Mucosa of rectum (tissue), 2 donors: ENCODE results near the gene CD164L2.

Source experiments
- H3K27ac ChIP-seq, 2 donors: one replicate each; pipeline ENCODE4 v1.7.0; 2013; ENCODE audit warnings: inconsistent platforms in 2 of 2, low read depth in 2 of 2, low read length in 2 of 2
- H3K27me3 ChIP-seq, 2 donors: one replicate each; pipeline ENCODE4 v1.7.0; 2013; ENCODE audit warnings: low read length in 2 of 2; ENCODE audit not compliant: control insufficient read depth in 2 of 2, insufficient read depth in 2 of 2
- H3K36me3 ChIP-seq, 2 donors: one replicate each; pipeline ENCODE4 v1.7.0; 2013; ENCODE audit warnings: low read length in 2 of 2; ENCODE audit not compliant: control insufficient read depth in 2 of 2, insufficient read depth in 2 of 2
- H3K4me1 ChIP-seq, 2 donors: one replicate each; pipeline ENCODE4 v1.7.0; 2013; ENCODE audit warnings: low read length in 2 of 2, mild to moderate bottlenecking in 1 of 2; ENCODE audit not compliant: control insufficient read depth in 2 of 2, insufficient read depth in 2 of 2
- H3K4me3 ChIP-seq, 2 donors: one replicate each; pipeline ENCODE4 v1.7.0; 2013; ENCODE audit warnings: low read length in 2 of 2
- H3K9ac ChIP-seq, 2 donors: one replicate each; pipeline ENCODE4 v1.7.0; 2013; ENCODE audit warnings: low read length in 2 of 2, low read depth in 1 of 2, mild to moderate bottlenecking in 1 of 2
- H3K9me3 ChIP-seq, 2 donors: one replicate each; pipeline ENCODE4 v1.7.0; 2013; ENCODE audit warnings: low read length in 2 of 2; ENCODE audit not compliant: control insufficient read depth in 2 of 2
- donor health status: healthy.
- donor health status: Normal muscosa, but diverticular disease.

CD164L2 gene

GRCh38 chr1:27374362-27375086, 8.6 kb downstream of the CD164L2 start, which contains the start of gene FCN3:
FCN3 (minus strand) TSS chr1:27374824; CDS start chr1:27374818, 6 bp downstream.
- Histone ChIP-seq H3K4me3 (no peak within 1 kb of the TSS), H3K27me3 (no peaks in the 10 kb centered on the region), H3K4me1 (no peaks in the 10 kb centered on the region), H3K9ac (no peak within 1 kb of the TSS), H3K9me3 (no peaks in the 10 kb centered on the region), H3K27ac (no peak within 1 kb of the TSS), H3K36me3 (no peaks in the 10 kb centered on the region)

DNA sequence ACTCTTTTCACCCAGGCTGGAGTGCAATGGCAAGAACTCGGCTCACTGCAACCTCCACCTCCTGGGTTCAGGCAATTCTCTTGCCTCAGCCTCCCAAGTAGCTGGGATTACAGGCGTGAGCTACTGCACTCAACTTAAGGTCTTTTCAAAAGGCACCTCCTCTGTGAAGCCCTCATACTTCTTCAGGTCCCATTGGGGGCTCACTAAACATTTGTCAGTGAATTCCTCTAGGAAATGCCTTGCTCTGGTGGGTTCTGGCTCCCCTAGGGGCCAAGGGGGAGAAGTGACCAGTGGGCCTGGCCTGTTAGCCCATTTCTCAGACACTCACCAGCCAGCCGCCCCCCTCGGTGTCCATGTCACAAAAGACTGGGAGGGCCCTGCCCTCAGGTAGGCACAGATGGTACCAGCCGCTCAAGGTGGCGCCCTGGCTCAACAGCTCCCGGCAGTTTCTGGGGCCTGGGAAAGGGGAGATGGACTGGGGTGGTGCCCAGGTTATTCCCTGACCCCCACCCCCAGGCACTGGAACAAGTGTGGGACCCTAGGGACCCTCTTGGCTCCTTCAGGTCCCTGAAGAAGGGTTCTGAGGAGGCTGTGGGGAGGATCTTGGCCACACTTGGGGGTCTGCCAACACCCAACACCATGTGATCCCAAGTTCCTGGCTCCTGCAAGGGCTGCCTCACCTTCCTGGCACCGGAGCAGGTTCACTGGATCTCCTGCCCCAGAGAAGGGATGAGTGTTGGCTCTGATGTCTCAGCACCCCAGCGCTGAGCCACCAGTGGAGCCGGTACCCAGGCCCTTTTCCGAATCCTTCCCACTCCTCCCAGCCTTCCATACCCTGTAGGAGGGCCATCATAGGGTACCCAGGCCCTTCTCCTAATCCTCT, 10.1 kb downstream of the CD164L2 start:
- Histone ChIP-seq H3K27ac (no peak overlapping the region), H3K4me3 (no peak overlapping the region)

DNA sequence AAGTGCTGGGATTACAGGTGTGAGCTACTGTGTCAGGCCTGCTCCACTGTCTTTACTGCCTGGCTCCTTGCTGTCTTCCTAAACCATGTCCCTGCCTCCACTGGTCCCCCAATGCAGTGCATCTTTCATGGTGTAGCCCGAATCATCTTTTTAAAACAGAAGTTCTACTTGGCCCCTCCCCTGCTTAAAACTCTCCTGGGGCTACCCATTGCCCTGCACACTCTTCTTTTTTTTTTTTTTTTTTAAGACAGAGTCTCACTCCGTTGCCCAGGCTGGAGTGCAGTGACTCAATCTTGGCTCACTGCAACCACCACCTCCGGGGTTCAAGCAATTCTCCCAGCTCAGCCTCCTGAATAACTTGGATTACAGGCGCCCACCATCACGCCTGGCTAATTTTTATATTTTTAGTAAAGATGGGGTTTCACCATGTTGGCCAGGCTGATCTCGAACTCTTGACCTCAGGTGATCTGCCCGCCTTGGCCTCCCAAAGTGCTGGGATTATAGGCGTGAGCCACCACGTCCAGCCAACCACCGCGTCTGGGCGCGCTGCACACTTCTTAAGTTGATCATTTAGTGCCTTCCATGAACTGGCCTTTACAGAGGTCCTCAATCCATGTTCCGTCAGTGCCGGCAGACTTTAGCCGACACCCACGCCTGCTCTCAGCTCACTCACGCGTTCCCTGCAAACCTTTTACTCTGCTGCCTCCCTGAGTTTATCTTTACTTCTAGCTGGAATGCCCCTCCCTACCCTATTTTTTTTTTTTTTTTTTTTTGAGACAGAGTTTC, 10.9 kb downstream of the CD164L2 start:
- Histone ChIP-seq H3K4me1 (peaks cover 4 to 5% of the 10 kb centered on the region in 2 donors), H3K36me3 (no peaks in the 10 kb centered on the region), H3K27me3 (no peaks in the 10 kb centered on the region), H3K4me3 (no peak overlapping the region), H3K9ac (no peak overlapping the region), H3K9me3 (no peaks in the 10 kb centered on the region), H3K27ac (no peak overlapping the region)

More for the DNA sequence above, 10.1 kb downstream of the CD164L2 start:
- no peaks in the 10 kb centered on the region for H3K27me3 ChIP-seq
- no peaks in the 10 kb centered on the region for H3K36me3 ChIP-seq
- H3K4me1 ChIP-seq: peaks cover 0 to 3% of the 10 kb centered on the region in 2 donors
- H3K9me3 ChIP-seq: no peaks in the 10 kb centered on the region
- H3K9ac ChIP-seq: no peak overlapping the region

GRCh38 chr1:27368869-27369582, 14.1 kb downstream of the CD164L2 start:
- Histone ChIP-seq H3K9me3 (no peaks in the 10 kb centered on the region), H3K27ac (no peak overlapping the region), H3K9ac (no peak overlapping the region), H3K4me3 (no peak overlapping the region), H3K27me3 (no peaks in the 10 kb centered on the region), H3K36me3 (no peaks in the 10 kb centered on the region), H3K4me1 (peaks cover 17% of the 10 kb centered on the region in 2 donors)

- Histone ChIP-seq H3K27me3 (no peaks in the 10 kb centered on the region), H3K4me1 (peaks cover 17% of the 10 kb centered on the region in 2 donors), H3K27ac (peak overlapping the region; percentile 87 to 95), H3K9me3 (no peaks in the 10 kb centered on the region), H3K36me3 (peaks cover 5 to 8% of the 10 kb centered on the region in 2 donors), H3K4me3 (peak overlapping the region; percentile 55 to 81), H3K9ac (peak overlapping the region; percentile 69 to 94)
Measured at GRCh38 chr1:27367160-27367650, 15.9 kb downstream of the CD164L2 start.

DNA sequence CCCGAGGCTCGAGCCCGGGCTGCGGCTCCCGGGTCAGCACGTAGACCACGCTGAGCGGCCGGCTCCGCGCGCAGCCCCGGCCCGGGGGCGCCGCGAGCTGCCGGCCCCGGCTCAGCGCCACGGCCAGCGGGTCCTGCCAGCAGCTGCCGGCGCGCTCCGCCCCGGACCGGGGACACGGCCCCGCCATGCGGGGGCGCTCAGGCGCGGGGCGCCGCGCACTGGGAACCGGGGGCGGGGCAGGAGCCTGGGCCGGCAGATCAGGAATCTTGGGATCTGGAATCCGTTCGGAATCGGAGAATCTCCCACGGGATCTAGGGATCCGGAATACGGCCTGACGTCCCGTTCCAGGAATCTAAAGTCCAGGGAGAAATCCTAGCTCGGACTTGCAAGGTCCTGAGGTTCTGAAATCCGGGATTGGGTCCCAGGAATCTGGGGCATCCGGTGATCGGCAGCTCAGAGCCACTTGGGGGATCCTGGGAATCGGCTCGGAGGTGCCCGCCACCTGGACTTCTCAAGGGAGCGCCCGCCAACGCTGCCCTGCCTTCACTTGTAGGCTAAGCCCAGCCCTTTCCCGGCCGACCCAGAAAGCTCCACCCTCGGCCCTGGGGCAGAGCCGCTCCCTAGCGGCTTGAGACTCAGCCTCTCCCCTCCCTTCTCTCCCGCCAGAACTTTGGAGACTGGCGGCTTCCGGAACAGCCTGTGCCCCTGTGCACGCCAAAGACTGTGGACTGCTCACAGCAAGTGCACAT, 16.5 kb downstream of the CD164L2 start, which contains the start of gene MAP3K6:
Gene MAP3K6, minus strand, starts transcription at position 551 of the 749 bp plus-strand sequence. Its CDS starts 364 bp downstream, at position 187.
- Histone ChIP-seq H3K27me3 (no peaks in the 10 kb centered on the region), H3K36me3 (peaks cover 5 to 8% of the 10 kb centered on the region in 2 donors), H3K4me3 (peak within 1 kb of the TSS; percentile 73 to 81), H3K27ac (peak within 1 kb of the TSS; percentile 87 to 95), H3K9me3 (no peaks in the 10 kb centered on the region), H3K4me1 (peaks cover 17% of the 10 kb centered on the region in 2 donors), H3K9ac (peak within 1 kb of the TSS; percentile 69 to 94)

- peak overlapping the region; percentile 87 to 95 for H3K27ac ChIP-seq
- H3K4me1 ChIP-seq: peaks cover 17% of the 10 kb centered on the region in 2 donors
- H3K4me3 ChIP-seq: peak overlapping the region; percentile 73 to 81
- peak overlapping the region; percentile 65 to 69 for H3K9ac ChIP-seq
- no peaks in the 10 kb centered on the region for H3K9me3 ChIP-seq
- H3K27me3 ChIP-seq: no peaks in the 10 kb centered on the region
- peaks cover 5 to 8% of the 10 kb centered on the region in 2 donors for H3K36me3 ChIP-seq
Measured at GRCh38 chr1:27366113-27366410, 17.1 kb downstream of the CD164L2 start.

DNA sequence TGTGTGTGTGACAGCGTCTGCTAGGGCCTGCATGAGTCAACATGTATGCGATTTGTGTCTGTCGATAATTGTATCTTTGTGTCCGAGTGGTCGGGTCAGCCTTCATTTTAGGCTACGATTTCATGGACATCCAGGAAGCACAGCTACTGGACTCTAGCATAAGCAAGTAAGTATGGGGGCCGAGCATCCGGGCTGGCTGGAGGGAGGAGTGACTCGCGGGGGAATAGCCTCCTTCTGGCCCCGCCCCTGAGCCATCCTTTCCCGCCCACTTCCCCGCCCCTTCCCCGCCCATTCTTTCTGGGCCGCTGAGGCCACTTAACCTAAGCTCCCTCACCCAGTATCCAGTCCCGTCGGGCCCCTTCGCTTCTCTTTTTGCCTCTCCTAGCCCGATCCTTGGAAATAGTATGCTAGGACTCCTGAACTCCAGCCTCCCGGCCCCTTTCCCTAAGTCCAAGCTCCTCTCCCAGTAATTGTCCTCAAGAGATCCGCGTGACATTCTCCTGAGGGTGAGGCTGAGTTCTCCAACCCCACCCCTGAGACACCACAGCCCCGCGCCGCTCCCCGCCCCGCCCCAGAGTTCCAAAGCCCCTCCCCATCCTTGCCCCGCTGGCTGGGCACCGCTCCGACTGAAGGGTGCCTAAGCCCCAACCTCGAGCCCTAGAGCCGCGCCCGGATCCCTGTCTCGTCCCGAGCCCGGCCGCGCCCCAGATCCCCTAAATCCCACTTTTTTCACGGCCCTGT, 17.6 kb downstream of the CD164L2 start:
- Histone ChIP-seq H3K27me3 (no peaks in the 10 kb centered on the region), H3K27ac (peak overlapping the region; percentile 87 to 95), H3K9me3 (no peaks in the 10 kb centered on the region), H3K4me1 (peaks cover 17 to 19% of the 10 kb centered on the region in 2 donors), H3K36me3 (peaks cover 5 to 8% of the 10 kb centered on the region in 2 donors), H3K9ac (peak overlapping the region; percentile 65 to 69), H3K4me3 (peak overlapping the region; percentile 73 to 81)
